Liver (tissue), 9 donors: Measurements from ENCODE around the gene RARB. TPM values are rescaled to one million over a fixed set of nuclear protein-coding genes. Genes with fewer than 3 reads are reported as not detected.

Experiments
- DNase-seq: peaks from one replicate; pipeline ENCODE4 v3.0.0-alpha.2; 2017; ENCODE audit warnings: low spot score
- H3K27ac ChIP-seq, 2 donors: one replicate each; pipeline ENCODE4 v1.7.0; 2013; ENCODE audit warnings: inconsistent platforms in 2 of 2, low read length in 2 of 2, control low read depth in 1 of 2, low read depth in 1 of 2, mild to moderate bottlenecking in 1 of 2
- H3K27me3 ChIP-seq, 4 donors: one replicate each; pipeline versions ENCODE4 v1.6.1 to v1.7.0; 2013; ENCODE audit warnings: low read length in 3 of 4, inconsistent platforms in 1 of 4, mild to moderate bottlenecking in 1 of 4, moderate library complexity in 1 of 4; ENCODE audit not compliant: control insufficient read depth in 4 of 4, insufficient read depth in 4 of 4
- H3K36me3 ChIP-seq, 4 donors: one replicate each; pipeline versions ENCODE4 v1.6.1 to v1.7.0; 2013; ENCODE audit warnings: low read length in 3 of 4, mild to moderate bottlenecking in 3 of 4, low read depth in 1 of 4, moderate library complexity in 1 of 4; ENCODE audit not compliant: control insufficient read depth in 4 of 4, insufficient read depth in 3 of 4
- H3K4me1 ChIP-seq, 4 donors: one replicate each; pipeline versions ENCODE4 v1.6.1 to v1.7.0; 2013; ENCODE audit warnings: low read length in 3 of 4, mild to moderate bottlenecking in 3 of 4, moderate library complexity in 1 of 4; ENCODE audit not compliant: control insufficient read depth in 4 of 4, insufficient read depth in 4 of 4
- H3K4me3 ChIP-seq, 3 donors: one replicate each; pipeline versions ENCODE4 v1.6.1 to v1.7.0; 2013; ENCODE audit warnings: low read length in 3 of 3, control low read depth in 1 of 3, low read depth in 1 of 3, mild to moderate bottlenecking in 1 of 3
- H3K9ac ChIP-seq, 2 donors: one replicate each; pipeline ENCODE4 v1.7.0; 2013; ENCODE audit warnings: low read length in 2 of 2, mild to moderate bottlenecking in 2 of 2, moderate library complexity in 2 of 2, control low read depth in 1 of 2, low read depth in 1 of 2
- H3K9me3 ChIP-seq, 4 donors: one replicate each; pipeline versions ENCODE4 v1.6.1 to v1.7.0; 2013; ENCODE audit warnings: low read length in 3 of 4; ENCODE audit not compliant: control insufficient read depth in 4 of 4
- ATF3 ChIP-seq: IDR thresholded peaks from 2 replicates; pipeline ENCODE4 v1.6.1; 2016; ENCODE audit warnings: antibody characterized with exemption
- CTCF ChIP-seq: fragments of 150-350 bp; IDR thresholded peaks from 2 replicates; pipeline ENCODE4 v1.5.1; 2017; ENCODE audit warnings: improper control_type of control experiment, low read depth, low read length; ENCODE audit not compliant: missing input control
- EGR1 ChIP-seq, 2 donors: IDR thresholded peaks; 2 replicates each; pipeline ENCODE4 v1.6.1; 2016 to 2018; ENCODE audit warnings: antibody characterized with exemption in 2 of 2, low read depth in 2 of 2
- FOXA1 ChIP-seq: IDR thresholded peaks from 2 replicates; pipeline ENCODE4 v1.6.1; 2016; ENCODE audit warnings: antibody characterized with exemption
- FOXA2 ChIP-seq: IDR thresholded peaks from 2 replicates; pipeline ENCODE4 v1.6.1; 2016; ENCODE audit warnings: antibody characterized with exemption
- GABPA ChIP-seq, 2 donors: IDR thresholded peaks in 1 of 2; conservative IDR thresholded peaks in 1 of 2; 2 replicates each; pipeline ENCODE4 v1.6.1; 2016; ENCODE audit warnings: antibody characterized with exemption in 2 of 2, mild to moderate bottlenecking in 1 of 2, moderate library complexity in 1 of 2
- HNF4A ChIP-seq, 2 donors: conservative IDR thresholded peaks; 2 replicates each; pipeline ENCODE4 v1.6.1; 2016; ENCODE audit warnings: antibody characterized with exemption in 2 of 2, mild to moderate bottlenecking in 2 of 2
- HNF4G ChIP-seq: IDR thresholded peaks from 2 replicates; pipeline ENCODE4 v1.6.1; 2016; ENCODE audit warnings: antibody characterized with exemption
- JUND ChIP-seq, 2 donors: IDR thresholded peaks; 2 replicates each; pipeline ENCODE4 v1.6.1; 2016; ENCODE audit warnings: antibody characterized with exemption in 2 of 2
- MAX ChIP-seq: IDR thresholded peaks from 2 replicates; pipeline ENCODE4 v1.6.1; 2016; ENCODE audit warnings: antibody characterized with exemption
- NR2F2 ChIP-seq: IDR thresholded peaks from 2 replicates; pipeline ENCODE4 v1.6.1; 2016; ENCODE audit warnings: antibody characterized with exemption
- RAD21 ChIP-seq, 2 donors: IDR thresholded peaks; 2 replicates each; pipeline ENCODE4 v1.6.1; 2016; ENCODE audit warnings: antibody characterized with exemption in 2 of 2, mild to moderate bottlenecking in 2 of 2
- REST ChIP-seq: IDR thresholded peaks from 2 replicates; pipeline ENCODE4 v1.6.1; 2016; ENCODE audit warnings: antibody characterized with exemption, mild to moderate bottlenecking
- RXRA ChIP-seq, 2 donors: IDR thresholded peaks; 2 replicates each; pipeline ENCODE4 v1.6.1; 2017 to 2018; ENCODE audit warnings: antibody characterized with exemption in 2 of 2, mild to moderate bottlenecking in 1 of 2
- TAF1 ChIP-seq: conservative IDR thresholded peaks from 2 replicates; pipeline ENCODE4 v1.6.1; 2016; ENCODE audit warnings: antibody characterized with exemption, mild to moderate bottlenecking
- YY1 ChIP-seq: IDR thresholded peaks from 2 replicates; pipeline ENCODE4 v1.6.1; 2016; ENCODE audit warnings: antibody characterized with exemption, mild to moderate bottlenecking
- WGBS: extraction: QIAGEN DNeasy Blood & Tissue Kit; methylation state at CpG from one replicate; pipeline ENCODE4 v1.1.7; 2013; 5-methylcytosine and 5-hydroxymethylcytosine counted together
- polyA plus RNA-seq, 2 donors: library from polyadenylated mRNA; stranded (reverse) in 1 of 2; unstranded in 1 of 2; fragments of 200-250 nt in 1 of 2; fragments of >200 nt in 1 of 2; fragmentation: Nextera tagmentation in 1 of 2; extraction: Ambion mirVana in 1 of 2; gene quantifications; one replicate each; pipeline versions ENCODE4 v1.2.1 to v1.2.3, GENCODE V29; 2013 to 2015
- total RNA-seq, 2 donors: library from RNA; depleted of rRNA; stranded (reverse); fragments of >200 nt; gene quantifications; one replicate each; pipeline ENCODE4 v1.2.3, GENCODE V29; 2014
- donor health status: healthy.
- donor health status: healthy.
- donor health status: healthy.
- donor health status: healthy.
- donor health status: healthy.

The RARB gene
- total and polyA plus RNA-seq, 4 donors: 2.1 to 3.3 (median 2.3) TPM

GRCh38 chr3:25576831-25577454 lies 148.9 kb downstream of the RARB start:
- Histone ChIP-seq H3K36me3 (no peaks in the 10 kb centered on the region), H3K4me3 (no peak overlapping the region), H3K27me3 (no peaks in the 10 kb centered on the region), H3K9me3 (no peaks in the 10 kb centered on the region), H3K9ac (no peak overlapping the region), H3K4me1 (no peaks in the 10 kb centered on the region), H3K27ac (no peak overlapping the region)
- WGBS: 94% methylated on average over 15 of the region's 15 CpGs
- DNase-seq: no peak
- TF ChIP-seq YY1 (no peak), MAX (no peak), EGR1 (IDR thresholded peaks at IDR 0.05; ENCODE audit: low read depth in 2 of 2) (no peak), FOXA2 (no peak), TAF1 (no peak), JUND (IDR thresholded peaks at IDR 0.05) (no peak), RXRA (IDR thresholded peaks at IDR 0.05) (no peak), RAD21 (IDR thresholded peaks at IDR 0.05) (no peak), ATF3 (no peak), GABPA (IDR thresholded peaks at IDR 0.05 in 1 of 2, conservative IDR thresholded peaks at IDR 0.05 in 1 of 2) (no peak), REST (no peak), HNF4G (no peak), NR2F2 (no peak), HNF4A (conservative IDR thresholded peaks at IDR 0.05) (no peak)

GRCh38 chr3:25578059-25578458 lies 150.0 kb downstream of the RARB start:
- WGBS: 97% methylated on average over 10 of the region's 10 CpGs
- no peak overlapping the region for H3K27ac ChIP-seq
- no peaks in the 10 kb centered on the region for H3K4me1 ChIP-seq
- no peaks in the 10 kb centered on the region for H3K27me3 ChIP-seq
- no peaks in the 10 kb centered on the region for H3K9me3 ChIP-seq
- TF ChIP-seq CTCF: no peak
- TF ChIP-seq RAD21 (IDR thresholded peaks at IDR 0.05): no peak
- TF ChIP-seq EGR1 (IDR thresholded peaks at IDR 0.05; ENCODE audit: low read depth in 2 of 2): no peak
- no peak for TF ChIP-seq ATF3
- TF ChIP-seq JUND (IDR thresholded peaks at IDR 0.05): no peak
- no peak for TF ChIP-seq FOXA1
- TF ChIP-seq MAX: no peak
- H3K4me3 ChIP-seq: no peak overlapping the region
- H3K9ac ChIP-seq: no peak overlapping the region
- H3K36me3 ChIP-seq: no peaks in the 10 kb centered on the region
- DNase-seq: no peak
